ENCODE measurements around the gene STX8.

STX8 gene

GRCh38 chr17:9255833-9256232, 319.8 kb downstream of the STX8 start:
- DNase-seq, result no peak

- DNase-seq, result no peak
Observed at GRCh38 chr17:9254841-9255240, 320.8 kb downstream of the STX8 start.

- DNase-seq, result no peak
Observed at GRCh38 chr17:9253308-9253707, 322.3 kb downstream of the STX8 start.

- DNase-seq, result no peak
Observed at GRCh38 chr17:9251273-9251672, 324.3 kb downstream of the STX8 start.

GRCh38 chr17:9249245-9249953, 326.2 kb downstream of the STX8 start:
- no peak for DNase-seq

GRCh38 chr17:9247401-9247938, 328.1 kb downstream of the STX8 start:
- no peak for DNase-seq

- DNase-seq, result no peak
Observed at GRCh38 chr17:9244066-9245052, 331.3 kb downstream of the STX8 start.

- no peak for DNase-seq
Observed at GRCh38 chr17:9242983-9243382, 332.6 kb downstream of the STX8 start.

- no peak for DNase-seq
Observed at GRCh38 chr17:9242497-9242881, 333.1 kb downstream of the STX8 start.

- DNase-seq, result no peak
Observed at GRCh38 chr17:9241774-9242496, 333.7 kb downstream of the STX8 start.

- DNase-seq, result no peak
Observed at GRCh38 chr17:9241371-9241712, 334.3 kb downstream of the STX8 start.

GRCh38 chr17:9240659-9241370, 334.8 kb downstream of the STX8 start:
- no peak for DNase-seq

- DNase-seq, result no peak
Observed at GRCh38 chr17:9239793-9240658, 335.6 kb downstream of the STX8 start.

- no peak for DNase-seq
Observed at GRCh38 chr17:9239246-9239792, 336.3 kb downstream of the STX8 start.

GRCh38 chr17:9238340-9239245, 337.0 kb downstream of the STX8 start:
- no peak for DNase-seq

- no peak for DNase-seq
Observed at GRCh38 chr17:9237661-9238301, 337.8 kb downstream of the STX8 start.

- no peak for DNase-seq
Observed at GRCh38 chr17:9237053-9237410, 338.6 kb downstream of the STX8 start.

GRCh38 chr17:9236286-9237052, 339.2 kb downstream of the STX8 start:
- no peak for DNase-seq

GRCh38 chr17:9235346-9235745, 340.3 kb downstream of the STX8 start:
- DNase-seq, result no peak
